B cell (primary cell): Measurements from ENCODE around the gene TSPAN2. TPM values are rescaled to one million over a fixed set of nuclear protein-coding genes. Genes with fewer than 3 reads are reported as not detected.

Source experiments
- ATAC-seq: fragments of 200-7000 bp; cut with Tn5 transposase; one replicate; pipeline ENCODE4 v1.10.0; 2021; ENCODE audit warnings: low read depth, mild to moderate bottlenecking, moderate number of reproducible peaks, moderate library complexity
- CTCF ChIA-PET: fragments of 350-600 bp; sonication (Branson Sonifier 250); formaldehyde crosslinking; loops from one replicate; lab custom pipeline; 2021; ENCODE audit warnings: antibody characterized with exemption, inconsistent platforms; lab: Charles Lee
- POLR2A ChIA-PET: fragments of 350-600 bp; sonication (Branson Sonifier 250); formaldehyde crosslinking; loops from one replicate; lab custom pipeline; 2021; ENCODE audit warnings: antibody characterized with exemption; lab: Charles Lee
- DNase-seq: peaks from one replicate; pipeline ENCODE4 v3.0.0; 2013
- H2AFZ ChIP-seq: 2 replicates; pipeline ENCODE4 v1.6.1; 2012; ENCODE audit warnings: mild to moderate bottlenecking, low read depth, low read length; ENCODE audit not compliant: insufficient read depth, poor library complexity, severe bottlenecking
- H3K27ac ChIP-seq, 2 donors: 1 replicate in 1 of 2; 2 replicates in 1 of 2; pipeline ENCODE4 v1.5.1; 2012 to 2013; ENCODE audit warnings: low read length in 2 of 2, mild to moderate bottlenecking in 2 of 2, moderate library complexity in 1 of 2
- H3K27me3 ChIP-seq, 4 experiments: fragments of 200-600 bp in 1 of 4; sonication (generic) in 1 of 4; replicated peaks in 1 of 4; 1 replicate in 2 of 4; 2 replicates in 2 of 4; pipeline versions ENCODE4 v1.6.1 to v1.7.0; 2013 to 2016; ENCODE audit warnings: low read length in 3 of 4, mild to moderate bottlenecking in 2 of 4, mixed read lengths in 1 of 4, moderate library complexity in 1 of 4; ENCODE audit not compliant: insufficient read depth in 4 of 4, control insufficient read depth in 3 of 4; ENCODE audit errors: control extremely low read depth in 1 of 4
- H3K36me3 ChIP-seq, 2 experiments: replicated peaks in 1 of 2; 1 replicate in 1 of 2; 2 replicates in 1 of 2; pipeline versions ENCODE4 v1.6.1 to v1.7.1; 2013; ENCODE audit warnings: low read length in 1 of 2; ENCODE audit not compliant: insufficient read depth in 2 of 2, control insufficient read depth in 1 of 2; ENCODE audit errors: control extremely low read depth in 1 of 2, extremely low read depth in 1 of 2
- H3K4me1 ChIP-seq, 2 donors: fragments of 200-600 bp in 1 of 2; sonication (generic) in 1 of 2; 1 replicate in 1 of 2; 2 replicates in 1 of 2; pipeline versions ENCODE4 v1.5.1 to v1.6.1; 2013 to 2017; ENCODE audit warnings: low read length in 2 of 2; ENCODE audit not compliant: control insufficient read depth in 2 of 2, insufficient read depth in 2 of 2
- H3K4me2 ChIP-seq: replicated peaks from 2 replicates; pipeline ENCODE3; 2012; ENCODE audit warnings: mild to moderate bottlenecking, low read depth, low read length; ENCODE audit not compliant: poor library complexity, severe bottlenecking
- H3K4me3 ChIP-seq, 5 experiments: fragments of 200-600 bp in 1 of 5; sonication (generic) in 1 of 5; 1 replicate in 3 of 5; 2 replicates in 2 of 5; pipeline versions ENCODE4 v1.5.1 to v1.7.0; 2011 to 2016; ENCODE audit warnings: low read length in 4 of 5, mild to moderate bottlenecking in 4 of 5, low read depth in 2 of 5, control low read depth in 1 of 5, moderate library complexity in 1 of 5; ENCODE audit not compliant: insufficient read depth in 1 of 5; ENCODE audit errors: control extremely low read depth in 1 of 5, extremely low read depth in 1 of 5
- H3K79me2 ChIP-seq: fragments of 200-600 bp; sonication (generic); one replicate; pipeline ENCODE4 v1.6.0; 2016; ENCODE audit warnings: low read length; ENCODE audit not compliant: control insufficient read depth, insufficient read depth
- H3K9ac ChIP-seq: fragments of 200-600 bp; sonication (generic); 2 replicates; pipeline ENCODE4 v1.6.1; 2017; ENCODE audit warnings: mild to moderate bottlenecking, low read length, moderate library complexity
- H3K9me3 ChIP-seq, 3 donors: one replicate each; pipeline versions ENCODE4 v1.6.1 to v1.7.1; 2013; ENCODE audit warnings: low read length in 2 of 3; ENCODE audit not compliant: control insufficient read depth in 2 of 3, insufficient read depth in 1 of 3; ENCODE audit errors: control extremely low read depth in 1 of 3
- H4K20me1 ChIP-seq: 2 replicates; pipeline ENCODE4 v1.6.0; 2012; ENCODE audit warnings: mild to moderate bottlenecking, low read length; ENCODE audit not compliant: insufficient read depth, control insufficient read depth, poor library complexity, severe bottlenecking
- H3K27ac Mint-ChIP-seq: one replicate; pipeline ENCODE4 v1.8.0; 2021; ENCODE audit warnings: mixed read lengths
- H3K27me3 Mint-ChIP-seq: one replicate; pipeline ENCODE4 v1.8.0; 2021; ENCODE audit warnings: mixed read lengths
- H3K4me1 Mint-ChIP-seq: one replicate; pipeline ENCODE4 v1.8.0; 2021; ENCODE audit warnings: mixed read lengths
- H3K4me3 Mint-ChIP-seq: one replicate; pipeline ENCODE4 v1.8.0; 2021; ENCODE audit warnings: mixed read lengths
- H3K9me3 Mint-ChIP-seq: one replicate; pipeline ENCODE4 v1.8.0; 2022; ENCODE audit warnings: mixed read lengths; ENCODE audit not compliant: insufficient read depth
- EZH2 ChIP-seq: IDR thresholded peaks from 2 replicates; pipeline ENCODE4 v1.6.1; 2012; ENCODE audit warnings: borderline replicate concordance, low read depth, mild to moderate bottlenecking, moderate library complexity, low read length; ENCODE audit not compliant: insufficient read depth, poor library complexity, severe bottlenecking
- WGBS: methylation state at CpG from one replicate; pipeline ENCODE4 v1.1.5; 2013; ENCODE audit warnings: missing lambda C conversion rate; ENCODE audit not compliant: insufficient coverage; 5-methylcytosine and 5-hydroxymethylcytosine counted together
- intact Hi-C: fragments of 100-400 bp; cut with micrococcal nuclease; formaldehyde crosslinking; loops from one replicate; pipeline ENCODE4 v1.10.0; 2022
- polyA plus RNA-seq: library from polyadenylated mRNA; depleted of rRNA; stranded (reverse); fragments of >200 nt; gene quantifications from 2 replicates; pipeline ENCODE4 v1.2.3, GENCODE V29; 2012
- total RNA-seq, 2 donors: library from RNA; stranded (reverse); fragments of 120-200 nt in 1 of 2; gene quantifications; 1 replicate in 1 of 2; 2 replicates in 1 of 2; pipeline versions ENCODE4 v1.2.3 to v1.2.4, GENCODE V29; 2013 to 2022
- TF ChIP-seq, protein P1 (sequence below): fragments of 200-600 bp; IDR thresholded peaks from one replicate; pipeline ENCODE4 v1.8.0; 2022; ENCODE audit warnings: antibody characterized with exemption, mild to moderate bottlenecking

TSPAN2 gene
- total and polyA plus RNA-seq, 2 donors (not counting 1 experiment from before 2014, with no cell fraction given), result 0.24 to 0.34 TPM

DNA sequence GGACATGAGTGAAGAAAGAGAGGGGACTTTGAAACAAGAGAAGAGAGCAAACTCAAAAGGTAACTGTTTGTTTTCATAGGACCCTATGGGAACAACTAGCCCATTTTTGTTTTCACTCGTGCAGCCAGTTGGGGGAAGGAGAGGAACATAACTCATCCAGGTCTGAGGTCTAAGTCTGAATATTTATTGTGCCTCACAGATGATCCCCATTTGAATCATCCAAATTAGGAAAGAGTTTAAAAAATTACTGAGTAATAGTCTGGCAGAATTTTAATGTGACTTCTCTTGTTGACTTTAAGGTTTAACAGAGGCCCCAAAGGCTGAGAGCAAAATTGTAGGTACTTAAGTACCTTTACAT is 10.4 kb upstream of the TSPAN2 start:
- peaks cover 3% of the 10 kb centered on the region for H3K9me3 Mint-ChIP-seq
- WGBS, result no CpG with 5 or more reads among the region's 1 CpG
- H4K20me1 ChIP-seq, result no peaks in the 10 kb centered on the region
- H3K4me1 Mint-ChIP-seq, result peaks cover 28% of the 10 kb centered on the region
- no peaks in the 10 kb centered on the region for H3K9me3 ChIP-seq
- peak overlapping the region; percentile 97 to 98 for H3K27ac ChIP-seq
- H2AFZ ChIP-seq, result peak overlapping the region; percentile 82
- peak overlapping the region; percentile 84 for H3K9ac ChIP-seq
- CTCF ChIA-PET, result interaction anchor here (0.6 to 3.5 kb wide), 6 partner anchors 10 to 1175 kb away, joined by 3 to 22 read pairs (median 6); partner anchors contain the start of gene TSPAN2
- H3K27ac Mint-ChIP-seq, result peak overlapping the region; percentile 97
- ATAC-seq, result no peak
- TF ChIP-seq EZH2, result no peak
- TF ChIP-seq, protein P1, sequence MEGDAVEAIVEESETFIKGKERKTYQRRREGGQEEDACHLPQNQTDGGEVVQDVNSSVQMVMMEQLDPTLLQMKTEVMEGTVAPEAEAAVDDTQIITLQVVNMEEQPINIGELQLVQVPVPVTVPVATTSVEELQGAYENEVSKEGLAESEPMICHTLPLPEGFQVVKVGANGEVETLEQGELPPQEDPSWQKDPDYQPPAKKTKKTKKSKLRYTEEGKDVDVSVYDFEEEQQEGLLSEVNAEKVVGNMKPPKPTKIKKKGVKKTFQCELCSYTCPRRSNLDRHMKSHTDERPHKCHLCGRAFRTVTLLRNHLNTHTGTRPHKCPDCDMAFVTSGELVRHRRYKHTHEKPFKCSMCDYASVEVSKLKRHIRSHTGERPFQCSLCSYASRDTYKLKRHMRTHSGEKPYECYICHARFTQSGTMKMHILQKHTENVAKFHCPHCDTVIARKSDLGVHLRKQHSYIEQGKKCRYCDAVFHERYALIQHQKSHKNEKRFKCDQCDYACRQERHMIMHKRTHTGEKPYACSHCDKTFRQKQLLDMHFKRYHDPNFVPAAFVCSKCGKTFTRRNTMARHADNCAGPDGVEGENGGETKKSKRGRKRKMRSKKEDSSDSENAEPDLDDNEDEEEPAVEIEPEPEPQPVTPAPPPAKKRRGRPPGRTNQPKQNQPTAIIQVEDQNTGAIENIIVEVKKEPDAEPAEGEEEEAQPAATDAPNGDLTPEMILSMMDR, result no peak
- peak overlapping the region; percentile 82 for H3K4me2 ChIP-seq
- no peaks in the 10 kb centered on the region for H3K36me3 ChIP-seq
- H3K4me1 ChIP-seq, result peaks cover 15 to 20% of the 10 kb centered on the region in 2 donors
- intact Hi-C loops, result loop anchor here (1.0 to 5.0 kb wide), 3 partner anchors 9 to 342 kb away; partner anchors contain the start of gene CSDE1
- no peaks in the 10 kb centered on the region for H3K79me2 ChIP-seq
- no peak for DNase-seq
- peaks cover under 1% of the 10 kb centered on the region for H3K27me3 Mint-ChIP-seq
- H3K4me3 Mint-ChIP-seq, result peak overlapping the region; percentile 92
- no peaks in the 10 kb centered on the region for H3K27me3 ChIP-seq
- POLR2A ChIA-PET, result no interaction called here
- peak overlapping the region; percentile 52 to 89 (median 58) for H3K4me3 ChIP-seq

DNA sequence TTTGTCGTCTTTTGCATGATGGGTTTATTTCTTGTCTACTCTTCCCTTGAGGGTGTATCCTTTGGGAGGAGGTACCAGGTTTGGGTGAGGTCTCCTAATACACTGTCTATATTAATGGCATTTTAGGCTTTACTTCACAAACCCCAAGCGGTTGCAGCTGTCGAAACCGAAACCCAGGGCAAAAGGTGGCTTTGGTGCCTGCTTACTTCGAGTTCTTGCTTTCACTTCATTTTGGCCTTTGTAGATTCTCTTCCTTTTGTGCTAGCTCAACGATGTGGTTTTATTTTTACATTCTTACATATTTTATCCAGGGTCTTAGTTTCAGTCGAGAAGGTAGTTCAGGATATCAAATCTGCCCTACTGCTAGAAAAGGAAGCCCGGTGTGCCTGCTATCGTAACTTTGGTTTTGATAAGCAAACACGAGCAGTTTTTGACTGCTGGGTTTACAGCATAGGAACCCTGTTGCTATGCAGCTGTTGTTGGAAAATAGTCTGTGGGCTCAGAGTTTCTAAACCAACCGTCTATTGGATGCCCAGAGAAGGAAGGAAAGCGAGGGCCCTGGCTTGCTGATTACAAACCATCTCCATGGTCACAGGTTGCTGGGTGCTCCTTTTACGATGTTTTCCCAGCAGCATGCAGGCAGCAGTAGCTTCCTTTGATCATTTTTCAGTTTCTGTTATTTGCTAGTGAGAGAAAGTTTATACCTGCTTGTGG is 9.8 kb upstream of the TSPAN2 start:
- peak overlapping the region; percentile 97 for H3K27ac Mint-ChIP-seq
- peak overlapping the region; percentile 97 to 98 for H3K27ac ChIP-seq
- H3K4me3 ChIP-seq, result peak overlapping the region; percentile 52 to 89 (median 58)
- DNase-seq (peak; percentile 83), ATAC-seq (peak; percentile 82)
- no peak for TF ChIP-seq EZH2
- TF ChIP-seq, protein P1, result no peak
- peak overlapping the region; percentile 82 for H2AFZ ChIP-seq
- intact Hi-C loops, result loop anchor here (1.0 to 5.0 kb wide), 3 partner anchors 9 to 342 kb away; partner anchors contain the start of gene CSDE1
- H3K9me3 Mint-ChIP-seq, result peaks cover 3% of the 10 kb centered on the region
- POLR2A ChIA-PET, result no interaction called here
- no peaks in the 10 kb centered on the region for H4K20me1 ChIP-seq
- H3K27me3 Mint-ChIP-seq, result no peaks in the 10 kb centered on the region
- H3K79me2 ChIP-seq, result no peaks in the 10 kb centered on the region
- CTCF ChIA-PET, result interaction anchor here (0.6 to 3.5 kb wide), 6 partner anchors 9 to 1174 kb away, joined by 3 to 22 read pairs (median 6); partner anchors contain the start of gene TSPAN2
- H3K9me3 ChIP-seq, result no peaks in the 10 kb centered on the region
- 0% methylated on average over 7 of the region's 13 CpGs for WGBS
- peak overlapping the region; percentile 84 for H3K9ac ChIP-seq
- peaks cover 28% of the 10 kb centered on the region for H3K4me1 Mint-ChIP-seq
- H3K4me1 ChIP-seq, result peaks cover 15 to 20% of the 10 kb centered on the region in 2 donors
- H3K27me3 ChIP-seq, result no peaks in the 10 kb centered on the region
- H3K4me2 ChIP-seq, result peak overlapping the region; percentile 82
- no peaks in the 10 kb centered on the region for H3K36me3 ChIP-seq
- H3K4me3 Mint-ChIP-seq, result peak overlapping the region; percentile 92
